ENCODE results near the gene ACSL4.

The ACSL4 gene

GRCh38 chrX:109626637-109627036 is 106.4 kb downstream of the ACSL4 start:
- no peak overlapping the region for H3K27ac Mint-ChIP-seq
- peaks cover 17% of the 10 kb centered on the region for H3K27me3 Mint-ChIP-seq
- H3K4me3 Mint-ChIP-seq = no peak overlapping the region
- H3K36me3 Mint-ChIP-seq (ENCODE audit: low read depth) = no peaks in the 10 kb centered on the region
- H3K4me1 Mint-ChIP-seq (ENCODE audit: low read depth) = no peaks in the 10 kb centered on the region
- H3K9me3 Mint-ChIP-seq = no peaks in the 10 kb centered on the region
- DNase-seq = no peak

- Mint-ChIP-seq H3K4me1 (ENCODE audit: low read depth) (no peaks in the 10 kb centered on the region), H3K36me3 (ENCODE audit: low read depth) (no peaks in the 10 kb centered on the region), H3K4me3 (no peak within 1 kb of the TSS), H3K9me3 (no peaks in the 10 kb centered on the region), H3K27ac (no peak within 1 kb of the TSS), H3K27me3 (peaks cover 13% of the 10 kb centered on the region)
- no peak for DNase-seq
Measured at GRCh38 chrX:109624641-109625616, 108.1 kb downstream of the ACSL4 start, which contains the start of gene KCNE5. Gene KCNE5 (minus strand): TSS chrX:109625172. CDS start chrX:109625020, 152 bp downstream.

DNA sequence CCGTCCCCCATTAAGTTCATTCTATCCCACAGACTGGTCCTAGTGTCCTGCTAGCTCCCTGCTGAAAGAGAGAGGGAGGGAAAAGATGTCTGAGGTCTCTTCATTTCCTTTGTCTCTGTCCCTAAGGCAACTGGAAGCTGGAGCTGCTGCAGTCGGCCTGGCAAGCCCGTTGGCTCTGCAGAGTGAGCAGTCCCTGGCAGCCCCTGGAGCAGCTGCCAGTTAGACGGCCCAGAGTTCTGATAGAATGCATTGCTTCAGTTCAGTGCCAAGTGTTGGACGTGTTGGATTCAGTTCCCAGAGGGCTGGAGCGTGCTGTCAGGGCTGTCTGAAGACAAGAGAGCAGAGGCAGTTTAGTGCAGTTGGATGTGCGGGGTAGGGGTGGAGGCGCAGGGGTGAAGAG is 109.1 kb downstream of the ACSL4 start:
- no peaks in the 10 kb centered on the region for H3K36me3 Mint-ChIP-seq (ENCODE audit: low read depth)
- peaks cover 13% of the 10 kb centered on the region for H3K27me3 Mint-ChIP-seq
- no peak overlapping the region for H3K4me3 Mint-ChIP-seq
- H3K9me3 Mint-ChIP-seq = no peaks in the 10 kb centered on the region
- no peak overlapping the region for H3K27ac Mint-ChIP-seq
- DNase-seq = no peak
- no peaks in the 10 kb centered on the region for H3K4me1 Mint-ChIP-seq (ENCODE audit: low read depth)

- no peak overlapping the region for H3K4me3 Mint-ChIP-seq
- H3K4me1 Mint-ChIP-seq (ENCODE audit: low read depth) = no peaks in the 10 kb centered on the region
- no peaks in the 10 kb centered on the region for H3K36me3 Mint-ChIP-seq (ENCODE audit: low read depth)
- no peak overlapping the region for H3K27ac Mint-ChIP-seq
- no peaks in the 10 kb centered on the region for H3K9me3 Mint-ChIP-seq
- peaks cover 9% of the 10 kb centered on the region for H3K27me3 Mint-ChIP-seq
- no peak for DNase-seq
Measured at GRCh38 chrX:109622270-109622669, 110.8 kb downstream of the ACSL4 start.

DNA sequence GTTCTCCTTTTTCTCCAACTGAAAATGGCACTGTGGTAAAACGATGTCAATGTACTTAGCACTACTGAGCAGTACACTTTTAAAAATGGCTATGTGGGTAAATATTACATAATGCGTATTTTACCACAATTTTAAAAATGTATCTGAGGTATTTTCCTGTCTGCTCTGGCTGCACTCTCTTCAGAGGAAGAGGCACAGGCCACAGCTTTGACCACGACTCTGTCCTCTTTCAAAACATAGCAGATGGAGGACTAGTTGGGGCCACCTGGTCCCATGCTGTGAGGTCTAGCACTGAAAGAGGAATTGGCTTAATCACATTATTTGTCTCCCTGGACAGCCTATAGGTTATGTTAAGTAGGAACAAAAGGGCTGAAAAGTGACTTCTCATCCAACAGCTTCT is 113.3 kb downstream of the ACSL4 start:
- no peak overlapping the region for H3K4me3 Mint-ChIP-seq
- H3K4me1 Mint-ChIP-seq (ENCODE audit: low read depth) = no peaks in the 10 kb centered on the region
- no peak overlapping the region for H3K27ac Mint-ChIP-seq
- no peak for DNase-seq
- no peaks in the 10 kb centered on the region for H3K9me3 Mint-ChIP-seq
- peaks cover 12% of the 10 kb centered on the region for H3K27me3 Mint-ChIP-seq
- no peaks in the 10 kb centered on the region for H3K36me3 Mint-ChIP-seq (ENCODE audit: low read depth)

DNA sequence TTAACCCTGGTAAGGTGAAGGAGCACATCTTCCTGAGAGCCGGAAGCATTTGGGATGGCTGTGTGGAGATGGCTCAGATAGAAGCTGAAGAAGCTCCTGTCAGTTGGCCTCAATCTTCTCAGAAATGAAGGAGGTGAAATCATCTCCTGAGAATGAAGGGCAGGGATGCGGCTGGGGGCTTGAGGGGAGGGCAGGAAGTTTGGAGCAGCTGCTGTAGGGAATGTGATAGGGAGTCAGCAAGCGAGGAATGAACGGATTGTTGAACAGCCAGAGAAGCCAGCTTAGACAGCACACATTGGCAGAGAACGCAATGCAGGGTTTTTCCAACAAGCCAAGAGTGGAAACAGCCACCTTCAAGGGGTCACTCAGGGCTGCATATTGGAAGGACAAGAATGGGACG is 118.1 kb downstream of the ACSL4 start:
- Mint-ChIP-seq H3K4me3 (no peak overlapping the region), H3K36me3 (ENCODE audit: low read depth) (no peaks in the 10 kb centered on the region), H3K27ac (no peak overlapping the region), H3K4me1 (ENCODE audit: low read depth) (no peaks in the 10 kb centered on the region), H3K27me3 (peaks cover 20% of the 10 kb centered on the region), H3K9me3 (no peaks in the 10 kb centered on the region)
- DNase-seq = no peak

- Mint-ChIP-seq H3K36me3 (ENCODE audit: low read depth) (no peaks in the 10 kb centered on the region), H3K9me3 (peaks cover 2% of the 10 kb centered on the region), H3K4me1 (ENCODE audit: low read depth) (no peaks in the 10 kb centered on the region), H3K27me3 (peaks cover 75% of the 10 kb centered on the region), H3K4me3 (no peak overlapping the region), H3K27ac (no peak overlapping the region)
- no peak for DNase-seq
Measured at GRCh38 chrX:109601486-109601885, 131.6 kb downstream of the ACSL4 start.

DNA sequence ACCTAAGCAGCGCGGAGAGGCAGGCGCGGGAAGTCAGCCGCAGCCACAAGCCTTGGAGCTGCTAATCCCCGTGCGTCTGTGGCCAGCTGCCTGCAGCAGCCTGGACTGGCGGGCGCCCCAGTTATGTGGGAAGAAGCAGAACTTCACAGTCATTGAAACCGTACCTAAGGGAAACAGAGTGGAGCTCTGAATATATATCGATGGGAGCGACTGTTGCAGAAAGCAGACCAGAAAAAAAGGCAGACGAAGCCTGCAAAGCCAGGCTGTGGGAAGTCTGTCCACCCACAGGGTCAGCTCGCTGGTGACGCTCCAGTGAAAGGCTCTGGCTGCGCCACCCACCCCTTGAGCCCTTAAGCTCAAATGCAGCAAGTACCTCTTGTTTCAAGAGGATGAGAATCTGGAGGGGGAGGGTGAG is 132.8 kb downstream of the ACSL4 start:
- H3K4me3 Mint-ChIP-seq = no peak overlapping the region
- DNase-seq = no peak
- H3K9me3 Mint-ChIP-seq = no peaks in the 10 kb centered on the region
- peaks cover 73% of the 10 kb centered on the region for H3K27me3 Mint-ChIP-seq
- no peaks in the 10 kb centered on the region for H3K36me3 Mint-ChIP-seq (ENCODE audit: low read depth)
- H3K27ac Mint-ChIP-seq = no peak overlapping the region
- H3K4me1 Mint-ChIP-seq (ENCODE audit: low read depth) = no peaks in the 10 kb centered on the region

GRCh38 chrX:109596015-109596414 is 137.0 kb downstream of the ACSL4 start:
- peaks cover 32% of the 10 kb centered on the region for H3K27me3 Mint-ChIP-seq
- no peak overlapping the region for H3K27ac Mint-ChIP-seq
- no peak overlapping the region for H3K4me3 Mint-ChIP-seq
- H3K9me3 Mint-ChIP-seq = no peaks in the 10 kb centered on the region
- no peak for DNase-seq
- no peaks in the 10 kb centered on the region for H3K4me1 Mint-ChIP-seq (ENCODE audit: low read depth)
- H3K36me3 Mint-ChIP-seq (ENCODE audit: low read depth) = no peaks in the 10 kb centered on the region

All from activated T-cell treated with anti-CD3 and anti-CD28 coated beads, Interleukin-2, amount 50 U/mL, for 24 hours (primary cell).